CD1c-positive myeloid dendritic cell (primary cell): ENCODE results near the gene SMCO2.
"Not testable (repeated sequence)": the region's sequence is repeated elsewhere in the genome, so short reads cannot be mapped to it uniquely, and the experiment has no call there.

Source experiments
- DNase-seq: peaks from one replicate; pipeline ENCODE4 v3.0.0-alpha.2; 2016; ENCODE audit errors: extremely low spot score

The SMCO2 gene

GRCh38 chr12:27524839-27525753 is 78.6 kb downstream of the SMCO2 start:
- peak; percentile 56 for DNase-seq

GRCh38 chr12:27527512-27527911 is 81.0 kb downstream of the SMCO2 start:
- no peak for DNase-seq

- no peak for DNase-seq
Observed at GRCh38 chr12:27528788-27529187, 82.3 kb downstream of the SMCO2 start.

GRCh38 chr12:27530157-27530922 is 83.8 kb downstream of the SMCO2 start:
- peak; percentile 77 for DNase-seq

- no peak for DNase-seq
Observed at GRCh38 chr12:27531896-27532295, 85.4 kb downstream of the SMCO2 start.

- DNase-seq: no peak
Observed at GRCh38 chr12:27534060-27534764, 87.7 kb downstream of the SMCO2 start.

GRCh38 chr12:27534765-27535161 is 88.2 kb downstream of the SMCO2 start:
- no peak for DNase-seq

- no peak for DNase-seq
Observed at GRCh38 chr12:27535318-27535717, 88.8 kb downstream of the SMCO2 start.

GRCh38 chr12:27537855-27538675 is 91.5 kb downstream of the SMCO2 start:
- DNase-seq: no peak

GRCh38 chr12:27539191-27539631 is 92.7 kb downstream of the SMCO2 start:
- DNase-seq: no peak

GRCh38 chr12:27541031-27541719 is 94.6 kb downstream of the SMCO2 start:
- no peak for DNase-seq

GRCh38 chr12:27542628-27543027 is 96.1 kb downstream of the SMCO2 start:
- no peak for DNase-seq

GRCh38 chr12:27544858-27545257 is 98.3 kb downstream of the SMCO2 start:
- DNase-seq: not testable (repeated sequence)

- DNase-seq: no peak
Observed at GRCh38 chr12:27545665-27546064, 99.1 kb downstream of the SMCO2 start.

GRCh38 chr12:27547592-27547991 is 101.1 kb downstream of the SMCO2 start:
- no peak for DNase-seq

- DNase-seq: peak; percentile 58
Observed at GRCh38 chr12:27548301-27549199, 102.0 kb downstream of the SMCO2 start.

GRCh38 chr12:27549236-27549800 is 102.8 kb downstream of the SMCO2 start:
- DNase-seq: peak; percentile 64

GRCh38 chr12:27549801-27550652 is 103.5 kb downstream of the SMCO2 start:
- DNase-seq: peak; percentile 87
